Measurements from ENCODE around the gene FAM20C. TPM values are rescaled to one million over a fixed set of nuclear protein-coding genes. Genes with fewer than 3 reads are reported as not detected.

Gene FAM20C
- total RNA-seq, 1 donor from 2014 or later, result 10.0 TPM

GRCh38 chr7:219581-220150, 27.3 kb downstream of the FAM20C start:
- H3K79me2 ChIP-seq (ENCODE audit: insufficient read depth, low read length), result peaks cover 38% of the 10 kb centered on the region
- FAIRE-seq, result no peak
- TF ChIP-seq CTCF (IDR thresholded peaks at IDR 0.05; ENCODE audit: insufficient read depth, low read depth, low read length) (no peak), EZH2 (IDR thresholded peaks at IDR 0.05; ENCODE audit: insufficient read depth, low read length) (no peak)
- peaks cover 14% of the 10 kb centered on the region for H3K4me1 ChIP-seq (ENCODE audit: insufficient read depth, low read length)
- H3K36me3 Mint-ChIP-seq (ENCODE audit: low read depth, unreplicated experiment), result no peaks in the 10 kb centered on the region
- no peaks in the 10 kb centered on the region for H3K36me3 ChIP-seq (ENCODE audit: insufficient read depth, low read length)
- no peak overlapping the region for H3K4me2 ChIP-seq (ENCODE audit: low read length)
- peaks cover 3% of the 10 kb centered on the region for H3K27me3 Mint-ChIP-seq (ENCODE audit: low read depth, unreplicated experiment)
- no peak overlapping the region for H2AFZ ChIP-seq (ENCODE audit: low read depth, low read length)
- H3K4me1 Mint-ChIP-seq (ENCODE audit: low read depth, unreplicated experiment), result peaks cover 24% of the 10 kb centered on the region
- no peak overlapping the region for H3K27ac Mint-ChIP-seq (ENCODE audit: unreplicated experiment)
- H4K20me1 ChIP-seq (ENCODE audit: insufficient read depth, low read length), result peaks cover 64% of the 10 kb centered on the region
- no peaks in the 10 kb centered on the region for H3K9me3 Mint-ChIP-seq (ENCODE audit: unreplicated experiment)
- H3K9ac ChIP-seq (ENCODE audit: low read length), result peak overlapping the region; percentile 7
- H3K4me3 ChIP-seq (ENCODE audit: insufficient read depth, low read depth, low read length), result no peak overlapping the region
- no peaks in the 10 kb centered on the region for H3K27me3 ChIP-seq (ENCODE audit: insufficient read depth, low read length)
- no peak overlapping the region for H3K27ac ChIP-seq (ENCODE audit: low read depth, low read length)
- no peak for DNase-seq (ENCODE audit: low read depth)
- no peaks in the 10 kb centered on the region for H3K9me3 ChIP-seq (ENCODE audit: insufficient read depth, low read depth, low read length)
- no peak overlapping the region for H3K4me3 Mint-ChIP-seq (ENCODE audit: unreplicated experiment)

GRCh38 chr7:220151-220841, 27.9 kb downstream of the FAM20C start:
- Mint-ChIP-seq H3K9me3 (ENCODE audit: unreplicated experiment) (no peaks in the 10 kb centered on the region), H3K27me3 (ENCODE audit: low read depth, unreplicated experiment) (peaks cover 3% of the 10 kb centered on the region), H3K27ac (ENCODE audit: unreplicated experiment) (no peak overlapping the region), H3K36me3 (ENCODE audit: low read depth, unreplicated experiment) (no peaks in the 10 kb centered on the region), H3K4me1 (ENCODE audit: low read depth, unreplicated experiment) (peaks cover 20% of the 10 kb centered on the region), H3K4me3 (ENCODE audit: unreplicated experiment) (no peak overlapping the region)
- Histone ChIP-seq H3K9ac (ENCODE audit: low read length) (no peak overlapping the region), H3K4me1 (ENCODE audit: insufficient read depth, low read length) (peaks cover 11% of the 10 kb centered on the region), H2AFZ (ENCODE audit: low read depth, low read length) (no peak overlapping the region), H3K27me3 (ENCODE audit: insufficient read depth, low read length) (no peaks in the 10 kb centered on the region), H3K36me3 (ENCODE audit: insufficient read depth, low read length) (no peaks in the 10 kb centered on the region), H3K27ac (ENCODE audit: low read depth, low read length) (no peak overlapping the region), H3K79me2 (ENCODE audit: insufficient read depth, low read length) (peaks cover 34% of the 10 kb centered on the region), H3K4me2 (ENCODE audit: low read length) (no peak overlapping the region), H3K9me3 (ENCODE audit: insufficient read depth, low read depth, low read length) (no peaks in the 10 kb centered on the region), H4K20me1 (ENCODE audit: insufficient read depth, low read length) (peaks cover 61% of the 10 kb centered on the region), H3K4me3 (ENCODE audit: insufficient read depth, low read depth, low read length) (no peak overlapping the region)
- TF ChIP-seq CTCF (IDR thresholded peaks at IDR 0.05; ENCODE audit: insufficient read depth, low read depth, low read length) (no peak), EZH2 (IDR thresholded peaks at IDR 0.05; ENCODE audit: insufficient read depth, low read length) (no peak)
- FAIRE-seq (no peak), DNase-seq (ENCODE audit: low read depth) (no peak)

Measured in astrocyte (in vitro differentiated cells and primary cell).